Amniotic epithelial cell (primary cell): Measurements from ENCODE around the gene TMEM86B.

Source experiments
- DNase-seq: peaks from one replicate; pipeline ENCODE4 v3.0.0-alpha.2; 2010; ENCODE audit warnings: low read depth

The TMEM86B gene

GRCh38 chr19:55257461-55258420 is 29.2 kb upstream of the TMEM86B start:
- peak; percentile 14 for DNase-seq

- DNase-seq = peak; percentile 33
Measured at GRCh38 chr19:55256562-55257460, 28.2 kb upstream of the TMEM86B start.

GRCh38 chr19:55255618-55256423 is 27.3 kb upstream of the TMEM86B start:
- DNase-seq = peak; percentile 42

- DNase-seq = no peak
Measured at GRCh38 chr19:55254625-55254977, 26.0 kb upstream of the TMEM86B start.

- no peak for DNase-seq
Measured at GRCh38 chr19:55253842-55254624, 25.5 kb upstream of the TMEM86B start.

- no peak for DNase-seq
Measured at GRCh38 chr19:55252760-55253663, 24.4 kb upstream of the TMEM86B start.

- peak; percentile 40 for DNase-seq
Measured at GRCh38 chr19:55251341-55252081, 22.9 kb upstream of the TMEM86B start.

GRCh38 chr19:55250262-55251036 is 21.9 kb upstream of the TMEM86B start:
- no peak for DNase-seq

- DNase-seq = no peak
Measured at GRCh38 chr19:55249841-55250240, 21.3 kb upstream of the TMEM86B start.

GRCh38 chr19:55248704-55249103 is 20.1 kb upstream of the TMEM86B start:
- no peak for DNase-seq

- no peak for DNase-seq
Measured at GRCh38 chr19:55248166-55248675, 19.7 kb upstream of the TMEM86B start.

GRCh38 chr19:55247621-55248099 is 19.1 kb upstream of the TMEM86B start:
- peak; percentile 72 for DNase-seq

GRCh38 chr19:55246462-55247451 is 18.2 kb upstream of the TMEM86B start:
- no peak for DNase-seq

- DNase-seq = no peak
Measured at GRCh38 chr19:55245236-55245904, 16.8 kb upstream of the TMEM86B start.

- DNase-seq = no peak
Measured at GRCh38 chr19:55244004-55244680, 15.6 kb upstream of the TMEM86B start.

GRCh38 chr19:55242517-55242916 is 14.0 kb upstream of the TMEM86B start:
- DNase-seq = no peak
